Endothelial cell of hepatic sinusoid (primary cell): ENCODE measurements around the gene CREBL2.
"Not testable (repeated sequence)": the region's sequence is repeated elsewhere in the genome, so short reads cannot be mapped to it uniquely, and the experiment has no call there.

Source experiments
- in situ Hi-C: cut with HindIII; loops from 2 replicates; pipeline ENCODE4 v1.10.0; 2017; ENCODE audit warnings: low sequenced_read_pairs

Gene CREBL2, protein sequence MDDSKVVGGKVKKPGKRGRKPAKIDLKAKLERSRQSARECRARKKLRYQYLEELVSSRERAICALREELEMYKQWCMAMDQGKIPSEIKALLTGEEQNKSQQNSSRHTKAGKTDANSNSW

DNA sequence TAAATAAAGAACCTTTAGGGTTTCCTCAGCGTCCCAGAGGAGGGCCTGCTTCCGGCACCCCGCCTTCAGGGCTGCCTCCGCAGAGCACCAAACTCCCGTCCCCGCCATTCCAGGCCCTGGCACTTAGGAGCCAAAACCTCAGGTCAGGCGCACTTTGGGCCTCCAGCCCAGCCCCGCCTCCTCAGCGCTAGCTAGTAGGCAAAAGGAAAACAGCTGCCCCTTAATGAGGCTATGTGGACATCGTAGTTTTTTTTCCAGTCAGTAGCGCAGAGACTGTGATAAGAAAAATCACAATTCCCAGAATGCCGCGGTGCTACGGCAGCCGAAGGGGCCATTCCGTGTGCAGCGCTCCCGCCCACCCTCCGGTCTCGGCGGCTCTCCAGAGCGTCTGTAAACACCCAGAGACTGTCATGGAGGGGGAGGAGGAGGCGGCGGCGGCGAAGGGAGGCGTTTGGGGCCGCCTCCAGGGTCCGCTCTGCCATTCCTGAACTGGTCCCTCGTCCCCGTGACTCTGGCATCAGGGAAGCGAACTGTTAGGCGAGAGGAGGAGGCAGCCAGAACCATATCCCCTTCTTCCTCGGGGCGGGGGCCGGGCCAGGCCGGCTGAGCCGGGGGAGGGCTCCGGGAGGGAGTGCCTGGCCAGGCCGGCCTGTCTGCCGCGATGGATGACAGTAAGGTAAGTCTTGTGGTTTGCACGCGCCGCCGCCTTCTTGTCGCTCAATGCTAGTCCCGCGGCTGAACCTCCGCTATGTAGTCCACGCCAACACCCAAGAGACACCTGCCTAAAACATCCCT is at the start of gene CREBL2:
CREBL2 (plus strand) TSS at position 365 of the 795 bp plus-strand sequence; CDS start at position 662, 297 bp downstream.
- in situ Hi-C loops: no loop called here

DNA sequence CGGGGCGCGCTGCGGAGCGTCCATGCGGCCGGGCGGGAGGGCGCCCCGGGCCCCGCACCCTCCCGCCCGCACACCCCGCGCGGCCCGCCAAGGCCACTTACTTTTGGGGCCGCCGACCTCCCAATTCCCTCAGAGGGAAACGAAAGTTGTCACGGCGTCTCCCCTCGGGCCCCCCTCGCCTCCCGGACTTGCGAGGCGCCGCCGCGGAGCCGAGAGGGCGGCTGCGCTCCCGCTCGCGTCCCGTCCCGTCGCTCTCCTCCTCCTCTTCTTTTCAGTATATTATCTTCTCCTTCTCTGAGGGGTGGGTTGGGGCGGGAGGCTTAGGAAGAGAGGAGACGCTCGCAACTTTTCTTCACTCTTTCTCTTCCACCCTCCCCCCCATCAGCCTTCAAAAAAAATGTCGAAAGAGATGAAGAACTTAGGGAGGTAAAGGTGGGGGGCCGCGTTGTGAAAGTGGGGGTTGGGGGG is 49.6 kb upstream of the CREBL2 start:
- in situ Hi-C loops: no loop called here

DNA sequence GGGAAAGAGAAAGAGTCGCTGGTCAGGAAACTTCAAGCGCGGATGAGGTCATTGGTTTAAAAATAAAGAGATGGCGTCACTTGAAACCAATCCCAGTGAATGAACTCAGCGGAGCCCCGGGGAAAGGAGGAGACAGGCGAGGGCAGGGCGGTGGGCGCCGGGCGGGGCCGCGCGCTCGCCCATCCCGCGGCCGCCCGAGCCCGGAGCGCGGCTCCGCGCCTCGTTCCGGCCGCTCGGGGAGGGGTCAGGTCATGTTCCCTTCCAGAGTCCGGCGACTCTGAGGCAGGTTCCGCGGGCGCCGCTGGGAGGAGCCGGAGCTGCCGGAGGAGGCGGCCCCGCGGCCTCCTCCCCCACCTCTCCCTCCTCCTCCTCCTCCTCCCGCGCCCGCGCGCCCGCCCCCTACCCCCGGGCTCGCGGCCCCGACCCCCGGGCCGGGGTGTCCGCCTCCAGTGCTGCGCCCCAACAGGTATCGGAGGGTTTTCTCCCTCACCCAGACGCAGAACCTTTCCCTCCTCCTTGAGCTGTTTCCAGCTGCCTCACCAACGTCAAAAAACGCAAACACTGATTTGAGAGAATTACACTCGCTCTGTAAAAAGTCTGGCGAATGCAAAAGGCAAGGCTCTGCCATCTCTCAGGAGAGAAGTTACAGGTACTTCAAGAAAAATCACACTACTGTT is 49.0 kb upstream of the CREBL2 start, which contains the start of gene DUSP16:
DUSP16 (minus strand) TSS at position 279 of the 677 bp plus-strand sequence. CDS start 41,765 bp downstream, outside the sequence.
- in situ Hi-C loops: no loop called here

DNA sequence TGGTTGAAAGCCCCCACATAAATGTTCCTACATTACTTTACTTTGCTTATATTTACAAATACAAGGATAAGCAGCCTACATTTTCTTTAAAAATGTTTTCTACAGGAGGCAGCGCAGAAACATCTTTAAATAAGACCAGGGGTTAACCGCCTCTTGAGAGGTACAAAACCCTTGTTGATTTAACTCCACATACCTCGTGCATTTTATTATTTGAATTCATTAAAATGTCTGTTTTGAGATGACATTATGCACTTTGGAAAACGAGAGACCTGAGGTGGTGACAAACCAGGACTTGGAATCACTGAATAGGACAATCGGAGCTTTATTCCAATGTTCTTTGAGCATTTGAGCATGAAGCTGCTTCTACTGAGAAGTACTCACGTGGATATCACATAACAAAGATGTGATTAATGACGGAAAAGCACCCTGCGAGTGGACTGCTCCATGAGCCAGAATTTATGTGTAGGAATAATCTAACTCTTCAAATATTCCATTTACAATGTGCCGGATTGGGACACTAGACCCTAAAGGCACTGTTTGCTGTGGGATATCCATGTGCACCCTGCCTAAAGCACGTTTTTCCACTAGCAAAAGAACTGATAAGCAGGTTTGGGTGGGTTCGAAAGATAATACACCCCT is 48.3 kb upstream of the CREBL2 start:
- in situ Hi-C loops: no loop called here

DNA sequence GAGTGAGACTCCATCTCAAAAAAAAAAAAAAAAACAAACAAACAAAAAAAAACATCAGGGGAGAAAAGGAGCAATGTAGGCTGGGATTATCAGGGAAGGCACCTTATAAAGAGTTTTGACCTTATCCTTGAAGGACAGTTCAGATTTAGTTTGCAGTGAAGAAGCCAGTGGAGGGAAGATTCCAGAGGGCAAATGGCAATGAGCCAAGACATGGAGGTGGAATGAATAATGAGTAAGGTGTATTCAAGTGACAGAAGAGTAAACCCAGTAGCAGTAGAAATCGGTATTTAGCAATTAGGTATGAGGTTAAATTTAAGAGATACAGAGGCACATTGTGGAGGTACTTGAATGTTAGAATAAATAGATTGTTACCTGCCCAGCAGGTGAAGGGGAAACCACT is 46.8 kb upstream of the CREBL2 start:
- in situ Hi-C loops: no loop called here

DNA sequence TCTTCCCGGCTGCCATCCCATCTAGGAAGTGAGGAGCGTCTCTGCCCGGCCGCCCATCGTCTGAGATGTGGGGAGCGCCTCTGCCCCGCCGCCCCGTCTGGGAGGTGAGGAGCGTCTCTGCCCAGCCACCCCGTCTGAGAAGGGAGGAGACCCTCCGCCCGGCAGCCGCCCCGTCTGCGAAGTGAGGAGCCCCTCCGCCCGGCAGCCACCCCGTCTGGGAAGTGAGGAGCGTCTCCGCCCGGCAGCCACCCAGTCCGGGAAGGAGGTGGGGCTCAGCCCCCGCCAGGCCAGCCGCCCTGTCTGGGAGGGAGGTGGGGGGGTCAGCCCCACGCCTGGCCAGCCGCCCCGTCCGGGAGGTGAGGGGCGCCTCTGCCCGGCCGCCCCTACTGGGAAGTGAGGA is 45.7 kb upstream of the CREBL2 start:
- in situ Hi-C loops: not testable (repeated sequence)

DNA sequence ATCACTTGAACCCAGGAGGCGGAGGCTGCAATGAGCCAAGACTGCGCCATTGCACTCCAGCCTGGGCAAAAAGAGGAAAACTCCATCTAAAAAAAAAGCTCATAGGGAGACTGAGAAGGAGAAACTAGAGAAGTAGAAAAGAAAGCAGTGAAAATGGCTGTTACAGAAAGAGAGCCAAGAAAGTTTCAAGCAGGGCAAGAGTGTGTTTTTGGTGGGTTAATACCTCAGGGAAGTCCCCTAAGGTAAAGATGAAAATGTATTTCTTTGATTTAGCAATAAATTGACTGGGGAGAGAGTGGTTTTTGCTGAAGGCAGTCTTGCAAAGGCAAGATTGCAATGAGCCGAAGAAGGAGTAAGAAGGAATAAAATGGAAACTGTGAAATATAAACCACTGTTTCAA is 39.0 kb upstream of the CREBL2 start:
- in situ Hi-C loops: no loop called here

DNA sequence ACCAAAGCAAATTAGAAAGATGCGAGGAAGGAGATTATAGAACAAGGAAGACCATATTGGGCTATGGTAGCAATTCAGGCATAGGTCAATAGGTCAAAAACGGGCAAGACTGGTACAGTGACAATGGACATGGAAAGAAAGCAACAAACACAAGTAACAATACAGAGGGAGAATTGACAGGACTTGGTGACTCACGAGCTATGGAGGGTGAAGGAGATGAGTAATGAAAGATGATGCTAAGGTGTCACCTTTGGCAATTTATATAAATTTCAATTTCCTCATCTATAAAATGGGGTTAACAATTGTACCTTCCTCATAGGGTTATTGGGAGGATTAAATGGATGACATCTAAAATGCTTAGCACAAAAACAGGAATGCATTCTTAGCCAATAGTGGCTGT is 33.9 kb upstream of the CREBL2 start:
- in situ Hi-C loops: no loop called here

DNA sequence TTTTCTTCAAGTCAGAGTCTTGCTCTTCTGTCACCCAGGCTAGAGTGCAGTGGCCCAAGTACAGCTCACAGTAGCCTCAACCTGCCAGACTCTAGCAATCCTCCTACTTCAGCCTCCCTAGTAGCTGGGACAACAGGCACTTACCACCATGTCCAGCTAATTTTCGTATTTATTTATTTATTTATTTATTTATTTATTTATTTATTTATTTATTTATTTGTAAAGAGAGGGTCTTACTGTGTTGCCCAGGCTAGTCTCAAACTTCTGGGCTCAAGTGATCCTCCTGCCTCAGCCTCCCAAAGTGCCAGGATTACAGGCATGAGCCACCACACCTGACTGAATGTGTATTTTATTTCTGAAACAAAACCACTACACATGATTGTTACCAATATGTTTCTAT is 31.0 kb upstream of the CREBL2 start:
- in situ Hi-C loops: not testable (repeated sequence)

DNA sequence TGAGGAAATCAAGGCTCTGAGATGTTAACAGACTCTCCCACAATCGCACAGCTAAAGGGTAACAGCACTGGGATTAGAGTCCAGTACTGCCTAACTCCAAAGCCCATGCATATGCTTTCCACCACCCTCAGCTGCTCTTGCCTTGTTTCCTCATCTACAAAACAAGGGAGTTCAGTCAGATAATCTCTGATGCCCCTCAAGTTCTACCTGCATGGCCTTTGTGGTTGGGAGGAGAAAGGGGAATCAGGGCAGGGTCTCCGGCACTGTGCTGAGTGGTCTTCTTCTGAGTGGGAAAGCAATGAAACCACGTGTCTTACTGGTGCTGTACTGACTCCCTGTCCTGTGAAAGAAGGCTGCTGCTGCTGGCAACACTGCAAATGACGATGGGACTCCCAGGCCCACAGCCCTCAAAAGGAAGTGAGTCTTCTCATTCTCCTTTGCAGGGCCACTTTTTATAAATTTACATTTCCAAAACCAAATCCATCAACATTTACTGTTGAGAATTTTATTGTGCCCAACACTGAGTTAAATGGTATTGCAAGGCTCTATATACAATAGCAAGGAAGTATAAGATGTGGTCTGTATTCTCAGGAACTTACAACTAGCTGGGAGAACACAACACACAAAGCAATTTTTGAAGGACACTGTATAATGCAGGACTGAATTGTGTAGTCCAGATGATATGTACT is 29.3 kb upstream of the CREBL2 start:
- in situ Hi-C loops: no loop called here

DNA sequence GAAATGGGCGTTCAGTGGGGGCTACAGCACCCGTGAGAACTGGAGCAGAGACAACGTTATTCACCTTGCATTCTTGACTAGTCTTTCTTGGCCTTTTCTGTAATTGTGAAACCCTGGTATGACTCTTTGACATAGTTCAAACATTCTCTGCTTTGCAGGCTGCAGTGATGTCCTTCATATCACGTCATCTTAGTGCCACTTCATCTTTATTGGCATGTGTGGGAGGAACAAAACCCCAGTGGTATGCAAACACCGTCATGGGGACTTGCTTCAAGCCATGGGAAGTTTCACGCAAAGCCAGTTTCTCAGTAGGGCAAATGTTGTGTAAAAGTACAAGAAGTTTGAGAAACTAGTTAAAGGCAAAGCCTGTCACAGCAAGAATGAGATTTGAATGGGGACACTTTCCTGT is 28.8 kb upstream of the CREBL2 start:
- in situ Hi-C loops: no loop called here

DNA sequence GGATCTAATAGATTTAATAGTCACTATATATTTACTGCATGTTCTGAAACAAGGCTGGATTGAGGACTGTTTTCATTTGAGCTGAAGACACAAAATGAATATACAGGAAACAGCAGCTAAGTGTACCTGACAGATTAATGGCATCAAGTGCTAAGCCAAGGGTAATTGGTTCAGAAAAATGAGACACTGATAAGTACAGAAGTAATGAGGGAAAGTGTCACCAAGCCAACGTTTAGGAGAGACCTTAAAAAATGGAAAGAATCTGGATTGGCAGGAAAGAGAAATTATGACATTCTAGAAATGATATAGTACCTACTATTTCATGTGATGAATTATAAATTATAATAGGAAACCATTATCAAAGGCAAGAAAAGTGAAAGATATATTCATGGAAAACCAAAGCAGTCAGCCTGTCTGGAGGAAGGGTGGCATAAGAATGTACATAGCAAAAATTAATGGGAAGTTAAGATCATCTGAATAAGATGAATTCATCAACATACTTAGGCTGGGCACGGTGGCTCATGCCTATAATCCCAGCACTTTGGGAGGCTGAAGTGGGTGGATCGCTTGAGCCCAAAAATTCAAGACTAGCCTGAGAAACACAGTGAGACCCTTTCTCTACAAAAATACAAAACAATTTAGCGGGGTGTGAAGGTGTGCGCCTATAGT is 28.0 kb upstream of the CREBL2 start:
- in situ Hi-C loops: no loop called here

DNA sequence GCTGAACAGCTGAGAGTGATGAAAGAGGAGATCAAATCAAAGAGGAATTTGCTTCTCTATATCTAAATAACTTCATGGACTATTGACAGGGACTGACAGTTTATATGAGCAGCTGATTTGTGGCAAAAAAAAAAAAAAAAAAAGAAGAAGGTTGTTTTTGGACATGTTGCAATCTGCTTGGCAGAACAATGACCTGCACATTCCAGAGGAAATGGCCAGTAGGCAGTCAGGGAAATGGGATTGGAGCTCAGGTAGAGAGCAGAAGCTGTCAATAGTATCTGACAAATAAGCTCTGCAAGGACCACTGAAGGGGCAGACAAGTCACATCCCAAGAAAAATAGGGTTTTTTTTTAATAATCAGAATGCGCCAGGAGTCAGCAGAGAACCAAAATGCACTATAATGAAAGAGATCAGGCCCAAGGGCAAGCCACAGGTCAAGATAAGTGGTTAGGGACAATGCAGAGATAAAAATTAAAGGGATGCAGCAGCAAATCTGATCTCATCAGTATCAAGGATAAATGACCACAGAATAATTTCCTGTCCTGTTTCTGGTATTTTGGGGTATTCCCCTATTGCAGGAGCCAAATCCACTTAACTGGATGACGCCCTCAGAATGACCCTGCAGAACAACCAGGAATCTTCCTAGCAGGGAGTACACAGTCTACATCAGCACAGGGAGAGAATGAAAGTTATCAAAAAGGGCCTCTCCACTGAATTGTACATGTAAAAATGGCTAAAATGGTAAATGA is 26.4 kb upstream of the CREBL2 start:
- in situ Hi-C loops: no loop called here

DNA sequence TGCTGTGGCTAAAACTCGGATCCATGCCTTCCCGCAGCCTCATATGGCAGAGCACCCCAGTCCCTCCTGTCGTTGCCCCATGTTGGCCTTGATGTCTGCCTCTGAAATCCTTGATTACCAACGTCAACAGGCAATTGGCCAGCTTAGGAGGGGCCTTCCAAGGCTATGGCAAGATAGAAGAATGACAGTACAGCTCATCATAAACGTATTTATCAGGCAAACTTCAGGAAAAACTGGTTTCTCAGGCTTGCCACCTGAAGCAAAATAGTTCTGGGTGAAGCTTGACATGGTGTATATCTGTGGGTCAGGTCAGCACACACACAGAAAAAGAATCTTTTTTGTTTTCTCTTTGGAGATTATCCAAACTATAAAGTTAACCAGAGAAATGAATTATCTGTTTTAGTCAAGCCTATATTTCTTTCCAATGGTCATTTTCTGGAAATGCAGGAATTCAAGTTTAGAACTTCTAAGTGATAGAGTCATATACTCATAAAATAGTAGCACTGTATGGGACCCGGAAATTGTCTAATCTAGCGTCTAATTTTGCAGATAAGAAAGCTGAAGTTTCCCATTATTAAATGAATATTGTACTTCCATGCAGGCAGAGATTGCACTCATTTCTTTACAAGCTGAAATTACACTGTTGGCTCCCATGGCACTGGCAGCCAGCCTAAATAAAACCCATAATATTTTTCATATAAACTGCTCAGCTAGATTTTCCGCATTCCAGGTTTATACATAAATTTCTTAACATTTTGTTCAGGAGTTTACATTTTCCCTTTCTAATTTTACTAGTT is 24.6 kb upstream of the CREBL2 start:
- in situ Hi-C loops: no loop called here

DNA sequence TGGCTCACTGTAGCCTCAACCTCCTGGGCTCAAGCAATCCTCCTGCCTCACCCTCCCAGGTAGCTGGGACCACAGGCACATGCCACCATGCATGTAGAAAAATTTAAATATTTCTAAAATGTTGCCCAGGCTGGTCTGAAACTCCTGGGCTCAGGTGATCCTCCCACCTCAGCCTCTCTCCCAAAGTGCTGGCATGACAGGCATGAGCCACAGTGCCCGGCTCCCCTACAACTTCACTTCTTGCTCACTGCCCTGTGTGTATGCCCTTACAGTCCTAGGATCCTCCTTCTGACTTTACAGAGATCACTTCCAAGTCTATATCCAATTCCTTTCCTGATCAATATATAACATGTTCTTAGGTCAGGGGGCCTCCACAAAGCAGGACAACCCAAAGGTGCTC is 23.8 kb upstream of the CREBL2 start:
- in situ Hi-C loops: no loop called here

DNA sequence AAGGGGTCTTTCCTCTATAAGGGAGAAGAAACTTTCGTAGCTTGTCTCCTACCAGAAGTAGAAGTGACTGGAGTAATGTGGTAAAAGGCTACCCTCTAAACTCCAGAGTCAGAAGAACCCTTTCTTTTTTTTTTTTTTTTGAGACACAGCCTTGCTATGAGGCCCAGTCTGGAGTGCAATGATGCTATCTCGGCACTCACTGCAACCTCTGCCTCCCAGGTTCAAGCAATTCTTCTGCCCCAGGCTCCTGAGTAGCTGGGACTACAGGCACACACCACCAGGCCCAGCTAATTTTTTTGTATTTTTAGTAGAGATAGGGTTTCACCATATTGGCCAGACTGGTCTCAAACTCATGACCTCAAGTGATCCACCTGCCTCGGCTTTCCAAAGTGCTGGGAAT is 23.2 kb upstream of the CREBL2 start:
- in situ Hi-C loops: not testable (repeated sequence)

DNA sequence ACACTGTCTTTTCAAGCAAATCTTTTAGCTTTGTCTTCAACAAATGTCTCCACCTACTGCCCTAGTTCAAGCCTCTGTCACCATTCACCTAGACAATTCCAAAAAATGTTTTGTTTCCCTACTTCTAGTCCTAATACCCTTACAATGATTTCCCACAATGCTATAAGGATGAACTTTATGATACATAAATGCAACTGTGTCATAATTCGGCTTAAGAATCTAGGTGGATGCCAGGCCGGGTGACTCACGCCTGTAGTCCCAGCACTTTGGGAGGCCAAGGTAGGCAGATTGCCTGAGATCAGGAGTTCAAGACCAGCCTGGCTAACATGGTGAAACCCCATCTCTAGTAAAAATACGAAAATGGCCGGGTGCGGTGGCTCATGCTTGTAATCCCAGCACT is 20.7 kb upstream of the CREBL2 start:
- in situ Hi-C loops: no loop called here

DNA sequence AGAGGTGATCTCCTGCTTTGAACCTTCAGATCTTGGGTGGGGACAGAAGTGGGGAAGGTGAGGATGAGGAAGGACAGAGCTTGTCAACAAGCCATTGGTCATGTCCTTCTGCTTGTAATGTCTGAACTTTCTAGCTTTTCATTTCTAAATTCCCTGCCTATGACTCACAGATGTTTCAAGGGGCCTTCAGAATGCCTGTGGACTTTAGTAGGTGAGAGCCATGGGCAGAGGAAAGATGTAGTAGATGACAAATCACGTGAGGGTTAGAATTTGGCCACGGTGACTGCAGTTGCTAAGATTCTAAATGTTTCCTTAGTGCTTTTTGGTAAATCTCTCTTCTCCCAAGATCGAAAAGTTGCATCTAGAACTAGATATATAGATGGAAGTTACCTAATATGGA is 18.7 kb upstream of the CREBL2 start:
- in situ Hi-C loops: no loop called here

DNA sequence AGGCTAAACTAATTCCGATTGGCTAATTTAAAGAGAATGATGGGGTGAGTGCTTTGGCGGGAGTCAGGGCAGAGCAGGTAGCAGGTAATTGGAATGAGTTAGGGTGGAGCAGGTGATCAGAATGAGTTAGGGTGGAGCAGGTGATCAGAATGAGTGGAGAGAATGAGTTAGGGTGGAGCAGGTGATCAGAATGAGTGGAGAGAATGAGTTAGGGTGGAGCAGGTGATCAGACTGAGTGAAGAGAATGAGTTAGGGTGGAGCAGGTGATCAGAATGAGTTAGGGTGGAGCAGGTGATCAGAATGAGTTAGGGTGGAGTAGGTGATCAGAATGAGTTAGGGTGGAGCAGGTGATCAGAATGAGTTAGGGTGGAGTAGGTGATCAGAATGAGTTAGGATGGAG is 15.7 kb upstream of the CREBL2 start:
- in situ Hi-C loops: loop anchor here (5.0 kb wide), 3 partner anchors 54 to 229 kb away; no protein-coding TSS in a partner anchor
